HepG2 (cell line): Measurements from ENCODE around the gene GYG1. TPM values are rescaled to one million over a fixed set of nuclear protein-coding genes. Genes with fewer than 3 reads are reported as not detected.
A peak's percentile ranks its signal among the peaks of the same experiment; 100 is the strongest.

Experiments
- ATAC-seq: fragments of 200-7000 bp; cut with Tn5 transposase; 3 replicates; pipeline ENCODE4 v1.9.1; 2020; ENCODE audit warnings: mild to moderate bottlenecking, moderate library complexity
- BruUV-seq: library from RNA; stranded (reverse); fragments of 400-500 nt; replicated peaks from 2 replicates; lab custom pipeline; 2021; lab: Mats Ljungman, UMichigan
- CTCF ChIA-PET: fragments of 300-600 bp; formaldehyde crosslinking; extraction: SDS; loops from one replicate; lab custom pipeline; 2021; ENCODE audit warnings: low total read pairs, inconsistent platforms, low intra/inter-chr PET ratio; lab: Yijun Ruan, JAX
- POLR2A ChIA-PET: fragments of 350-600 bp; sonication (Branson Sonifier 250); formaldehyde crosslinking; loops from one replicate; lab custom pipeline; 2020; ENCODE audit warnings: antibody characterized with exemption, inconsistent platforms; lab: Yijun Ruan, JAX
- DNase-seq: peaks from one replicate; pipeline ENCODE4 v3.0.0-alpha.2; 2015; ENCODE audit warnings: low spot score
- FAIRE-seq: peaks from 3 replicates; lab custom pipeline; 2011; peaks lifted over from hg19 to GRCh38; lab: Jason Lieb, UNC
- H2AFZ ChIP-seq: one replicate; pipeline ENCODE4 v1.6.1; 2011; ENCODE audit warnings: low read length, inconsistent platforms
- H3K27ac ChIP-seq: fragments of 300-600 bp; 3 replicates; pipeline ENCODE4 v1.8.0; 2011; ENCODE audit warnings: mixed run types, mild to moderate bottlenecking, mixed read lengths, low read length, inconsistent platforms; ENCODE audit not compliant: insufficient read depth; ENCODE audit errors: extremely low read length
- H3K27me3 ChIP-seq, 2 experiments: fragments of 200-600 bp in 1 of 2; 2 replicates in 1 of 2; 3 replicates in 1 of 2; pipeline versions ENCODE4 v1.6.0 to v1.8.0; 2011; ENCODE audit warnings: low read length in 2 of 2, mild to moderate bottlenecking in 2 of 2, moderate library complexity in 2 of 2, inconsistent platforms in 1 of 2; ENCODE audit not compliant: insufficient read depth in 2 of 2, control insufficient read depth in 1 of 2
- H3K36me3 ChIP-seq, 2 experiments: fragments of 200-600 bp in 1 of 2; replicated peaks in 1 of 2; 2 replicates in 1 of 2; 3 replicates in 1 of 2; pipeline versions ENCODE4 v1.5.1 to v1.8.0; 2011; ENCODE audit warnings: low read length in 2 of 2, inconsistent platforms in 1 of 2; ENCODE audit not compliant: insufficient read depth in 2 of 2, control insufficient read depth in 1 of 2
- H3K4me1 ChIP-seq: 2 replicates; pipeline ENCODE4 v1.5.1; 2012; ENCODE audit warnings: low read length, inconsistent platforms; ENCODE audit not compliant: insufficient read depth
- H3K4me2 ChIP-seq: 2 replicates; pipeline ENCODE4 v1.6.0; 2011; ENCODE audit warnings: low read depth, low read length, inconsistent platforms
- H3K4me3 ChIP-seq, 3 experiments: fragments of 200-600 bp in 1 of 3; sonication (generic), shearing (Covaris generic) in 1 of 3; replicated peaks in 1 of 3; 2 replicates each; pipeline ENCODE4 v1.5.1; 2011 to 2016; ENCODE audit warnings: low read length in 3 of 3, inconsistent platforms in 2 of 3, low read depth in 2 of 3, mild to moderate bottlenecking in 2 of 3, control low read depth in 1 of 3, mixed read lengths in 1 of 3; ENCODE audit not compliant: insufficient read depth in 1 of 3
- H3K79me2 ChIP-seq: one replicate; pipeline ENCODE4 v1.6.1; 2011; ENCODE audit warnings: low read length, inconsistent platforms; ENCODE audit not compliant: insufficient read depth
- H3K9ac ChIP-seq: 2 replicates; pipeline ENCODE4 v1.6.0; 2011; ENCODE audit warnings: mild to moderate bottlenecking, low read depth, low read length, inconsistent platforms; ENCODE audit not compliant: insufficient read depth
- H3K9me3 ChIP-seq: 2 replicates; pipeline ENCODE4 v1.5.1; 2012; ENCODE audit warnings: mild to moderate bottlenecking, low read length
- H4K20me1 ChIP-seq: 2 replicates; pipeline ENCODE4 v1.6.0; 2011; ENCODE audit warnings: inconsistent platforms, mild to moderate bottlenecking, low read length, moderate library complexity; ENCODE audit not compliant: insufficient read depth
- AGO1 ChIP-seq: fragments of 200-400 bp; formaldehyde crosslinking; IDR thresholded peaks from 2 replicates; pipeline ENCODE4 v1.6.1; 2017; ENCODE audit warnings: mild to moderate bottlenecking, low read depth, low read length, moderate library complexity; ENCODE audit not compliant: poor library complexity, severe bottlenecking
- ARID3A ChIP-seq: IDR thresholded peaks from 2 replicates; pipeline ENCODE4 v1.6.1; 2012; ENCODE audit warnings: low read depth, low read length, improper control_type of control experiment
- CAMTA2 ChIP-seq: sonication (generic); formaldehyde crosslinking; IDR thresholded peaks from 2 replicates; pipeline ENCODE4 v1.4.0; 2020; ENCODE audit warnings: mild to moderate bottlenecking, missing genetic modification reagents, borderline replicate concordance
- HMGXB3 ChIP-seq: sonication (generic); formaldehyde crosslinking; IDR thresholded peaks from 2 replicates; pipeline ENCODE4 v1.4.0; 2020; ENCODE audit warnings: missing genetic modification reagents, borderline replicate concordance
- MXD1 ChIP-seq: sonication (generic); formaldehyde crosslinking; IDR thresholded peaks from 2 replicates; pipeline ENCODE4 v1.4.0; 2020; ENCODE audit warnings: mild to moderate bottlenecking, missing genetic modification reagents
- SMAD9 ChIP-seq: sonication (generic); formaldehyde crosslinking; IDR thresholded peaks from 2 replicates; pipeline ENCODE4 v1.5.1; 2020; ENCODE audit warnings: mild to moderate bottlenecking, missing genetic modification reagents
- SMARCE1 ChIP-seq: fragments of 450-650 bp; IDR thresholded peaks from 2 replicates; pipeline ENCODE4 v1.6.1; 2017; ENCODE audit warnings: borderline replicate concordance
- TEAD2 ChIP-seq: sonication (generic); formaldehyde crosslinking; IDR thresholded peaks from 2 replicates; pipeline ENCODE4 v1.9.0; 2021; ENCODE audit warnings: missing genetic modification reagents
- ZNF350 ChIP-seq: sonication (generic); formaldehyde crosslinking; IDR thresholded peaks from 2 replicates; pipeline ENCODE4 v1.4.0; 2020; ENCODE audit warnings: mild to moderate bottlenecking, low read depth, missing genetic modification reagents, borderline replicate concordance
- WGBS: methylation state at CpG from one replicate; pipeline ENCODE4 v1.1.6; 2017; ENCODE audit warnings: low lambda C conversion rate; 5-methylcytosine and 5-hydroxymethylcytosine counted together
- in situ Hi-C: cut with HindIII; loops from 2 replicates; pipeline ENCODE4 v1.10.0; 2017; ENCODE audit warnings: low pct_unique_long_range_greater_than_20kb; ENCODE audit not compliant: extremely low pct_ligation_motif_present
- intact Hi-C: fragments of 100-400 bp; cut with micrococcal nuclease; formaldehyde crosslinking; loops from one replicate; pipeline ENCODE4 v1.10.0; 2022; ENCODE audit not compliant: unreplicated experiment
- polyA plus RNA-seq, 8 experiments: library from polyadenylated mRNA; depleted of rRNA in 3 of 8; stranded (reverse) in 7 of 8; unstranded in 1 of 8; fragments of >200 nt; fragmentation: Illumina TruSeq in 4 of 8; extraction: Trizol in 4 of 8; gene quantifications; 2 replicates each; pipeline versions ENCODE4 v1.2.1 to v1.2.3, GENCODE V29; 2011 to 2016; ENCODE audit warnings: low read depth in 4 of 8, missing spikeins in 1 of 8, mixed read lengths in 1 of 8; ENCODE audit not compliant: insufficient read depth in 1 of 8
- total RNA-seq, 5 experiments: library from RNA; depleted of rRNA; stranded (reverse); fragments of >200 nt; fragmentation: Illumina TruSeq; extraction: Trizol; gene quantifications; 2 replicates each; pipeline ENCODE4 v1.2.3, GENCODE V29; 2016; ENCODE audit warnings: low read depth in 1 of 5
- TF ChIP-seq, protein P1 (sequence below): sonication (generic); formaldehyde crosslinking; IDR thresholded peaks from 2 replicates; pipeline ENCODE4 v1.4.0; 2020; ENCODE audit warnings: missing genetic modification reagents

GYG1 gene
- total and polyA plus RNA-seq, 2 of the 13 experiments (the other 11 are each of a cell fraction or from before 2014, with no cell fraction given), result 15.7 to 28.1 TPM

- WGBS, result 92% methylated on average over 4 of the region's 5 CpGs
- no peak for ATAC-seq
- BruUV-seq, result no TSS peak
- Histone ChIP-seq H3K36me3 (peaks cover 1 to 18% of the 10 kb centered on the region in 2 experiments; a peak in 4 of 5 replicates), H3K27me3 (no peaks in the 10 kb centered on the region), H3K4me1 (peaks cover 26% of the 10 kb centered on the region), H3K4me3 (no peak overlapping the region), H3K9ac (no peak overlapping the region), H3K9me3 (no peaks in the 10 kb centered on the region), H3K79me2 (no peaks in the 10 kb centered on the region), H2AFZ (no peak overlapping the region), H3K27ac (peak overlapping the region; percentile 84), H4K20me1 (no peaks in the 10 kb centered on the region), H3K4me2 (no peak overlapping the region)
- ChIA-PET CTCF (no interaction called here), POLR2A (no interaction called here)
- FAIRE-seq, result no peak
- in situ Hi-C loops (no loop called here), intact Hi-C loops (loop anchor here (2.0 to 10.0 kb wide), 2 partner anchors 19 to 213 kb away; partner anchors contain the start of gene CP)
- DNase-seq, result no peak
- TF ChIP-seq SMAD9 (CRISPR knock-in tag) (no peak), SMARCE1 (no peak), TEAD2 (CRISPR knock-in tag) (no peak), CAMTA2 (CRISPR knock-in tag) (no peak), ZNF350 (no peak), ARID3A (no peak), MXD1 (no peak), AGO1 (no peak), HMGXB3 (CRISPR knock-in tag) (no peak)
- TF ChIP-seq, protein P1, sequence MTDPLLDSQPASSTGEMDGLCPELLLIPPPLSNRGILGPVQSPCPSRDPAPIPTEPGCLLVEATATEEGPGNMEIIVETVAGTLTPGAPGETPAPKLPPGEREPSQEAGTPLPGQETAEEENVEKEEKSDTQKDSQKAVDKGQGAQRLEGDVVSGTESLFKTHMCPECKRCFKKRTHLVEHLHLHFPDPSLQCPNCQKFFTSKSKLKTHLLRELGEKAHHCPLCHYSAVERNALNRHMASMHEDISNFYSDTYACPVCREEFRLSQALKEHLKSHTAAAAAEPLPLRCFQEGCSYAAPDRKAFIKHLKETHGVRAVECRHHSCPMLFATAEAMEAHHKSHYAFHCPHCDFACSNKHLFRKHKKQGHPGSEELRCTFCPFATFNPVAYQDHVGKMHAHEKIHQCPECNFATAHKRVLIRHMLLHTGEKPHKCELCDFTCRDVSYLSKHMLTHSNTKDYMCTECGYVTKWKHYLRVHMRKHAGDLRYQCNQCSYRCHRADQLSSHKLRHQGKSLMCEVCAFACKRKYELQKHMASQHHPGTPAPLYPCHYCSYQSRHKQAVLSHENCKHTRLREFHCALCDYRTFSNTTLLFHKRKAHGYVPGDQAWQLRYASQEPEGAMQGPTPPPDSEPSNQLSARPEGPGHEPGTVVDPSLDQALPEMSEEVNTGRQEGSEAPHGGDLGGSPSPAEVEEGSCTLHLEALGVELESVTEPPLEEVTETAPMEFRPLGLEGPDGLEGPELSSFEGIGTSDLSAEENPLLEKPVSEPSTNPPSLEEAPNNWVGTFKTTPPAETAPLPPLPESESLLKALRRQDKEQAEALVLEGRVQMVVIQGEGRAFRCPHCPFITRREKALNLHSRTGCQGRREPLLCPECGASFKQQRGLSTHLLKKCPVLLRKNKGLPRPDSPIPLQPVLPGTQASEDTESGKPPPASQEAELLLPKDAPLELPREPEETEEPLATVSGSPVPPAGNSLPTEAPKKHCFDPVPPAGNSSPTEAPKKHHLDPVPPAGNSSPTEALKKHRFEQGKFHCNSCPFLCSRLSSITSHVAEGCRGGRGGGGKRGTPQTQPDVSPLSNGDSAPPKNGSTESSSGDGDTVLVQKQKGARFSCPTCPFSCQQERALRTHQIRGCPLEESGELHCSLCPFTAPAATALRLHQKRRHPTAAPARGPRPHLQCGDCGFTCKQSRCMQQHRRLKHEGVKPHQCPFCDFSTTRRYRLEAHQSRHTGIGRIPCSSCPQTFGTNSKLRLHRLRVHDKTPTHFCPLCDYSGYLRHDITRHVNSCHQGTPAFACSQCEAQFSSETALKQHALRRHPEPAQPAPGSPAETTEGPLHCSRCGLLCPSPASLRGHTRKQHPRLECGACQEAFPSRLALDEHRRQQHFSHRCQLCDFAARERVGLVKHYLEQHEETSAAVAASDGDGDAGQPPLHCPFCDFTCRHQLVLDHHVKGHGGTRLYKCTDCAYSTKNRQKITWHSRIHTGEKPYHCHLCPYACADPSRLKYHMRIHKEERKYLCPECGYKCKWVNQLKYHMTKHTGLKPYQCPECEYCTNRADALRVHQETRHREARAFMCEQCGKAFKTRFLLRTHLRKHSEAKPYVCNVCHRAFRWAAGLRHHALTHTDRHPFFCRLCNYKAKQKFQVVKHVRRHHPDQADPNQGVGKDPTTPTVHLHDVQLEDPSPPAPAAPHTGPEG (CRISPR knock-in tag), result no peak
These were observed 20.3 kb downstream of the GYG1 start for GRCh38 chr3:149011676-149012075.
